GM19351 (cell line): ENCODE measurements around the gene HAGH.

Experiments used
- ATAC-seq: cut with Tn5 transposase; IDR thresholded peaks from one replicate; pipeline ENCODE4 v1.9.1; 2021; ENCODE audit warnings: mild to moderate bottlenecking, moderate library complexity; ENCODE audit not compliant: unreplicated experiment

Gene HAGH

DNA sequence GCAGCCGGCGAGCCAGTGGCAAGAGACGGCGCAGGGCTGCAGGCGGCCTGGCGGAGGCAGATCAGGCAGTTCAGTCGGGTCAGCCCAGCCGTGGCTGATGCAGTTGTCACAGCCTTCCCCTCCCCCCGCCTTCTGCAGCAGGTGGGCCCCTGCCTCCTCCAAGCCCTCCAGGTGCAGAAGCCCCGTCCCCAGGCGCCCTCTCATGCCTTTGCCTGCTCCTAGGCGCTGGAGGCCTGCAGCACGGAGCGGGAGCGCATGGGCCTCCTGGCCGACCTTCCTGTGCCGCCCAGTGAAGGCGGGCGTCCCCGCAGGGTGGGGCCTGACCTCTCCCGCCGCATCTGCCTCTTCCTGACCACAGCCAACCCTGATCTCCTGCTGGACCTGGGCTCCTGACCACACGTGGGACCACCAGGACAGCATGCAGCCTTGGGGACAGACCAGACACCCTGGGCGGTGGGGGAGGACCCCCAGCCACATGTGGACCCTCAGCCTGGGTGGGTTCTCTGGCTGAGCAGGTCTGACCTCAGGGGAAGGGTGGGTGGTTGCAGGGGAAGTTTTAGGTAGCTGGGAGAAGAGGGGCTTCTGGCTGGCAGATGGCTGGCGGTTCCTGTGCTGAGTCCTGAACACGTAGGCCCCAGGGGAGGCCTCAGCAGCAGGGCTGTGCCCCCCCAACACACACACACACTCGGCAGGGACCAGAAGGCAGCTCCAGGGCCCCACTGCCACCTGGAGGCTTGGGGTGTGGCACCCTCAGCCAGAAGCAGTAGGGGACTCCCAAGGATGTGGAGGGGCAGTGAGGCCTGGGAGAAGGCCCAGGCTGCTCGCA lies 50.6 kb downstream of the HAGH start:
- no peak for ATAC-seq

DNA sequence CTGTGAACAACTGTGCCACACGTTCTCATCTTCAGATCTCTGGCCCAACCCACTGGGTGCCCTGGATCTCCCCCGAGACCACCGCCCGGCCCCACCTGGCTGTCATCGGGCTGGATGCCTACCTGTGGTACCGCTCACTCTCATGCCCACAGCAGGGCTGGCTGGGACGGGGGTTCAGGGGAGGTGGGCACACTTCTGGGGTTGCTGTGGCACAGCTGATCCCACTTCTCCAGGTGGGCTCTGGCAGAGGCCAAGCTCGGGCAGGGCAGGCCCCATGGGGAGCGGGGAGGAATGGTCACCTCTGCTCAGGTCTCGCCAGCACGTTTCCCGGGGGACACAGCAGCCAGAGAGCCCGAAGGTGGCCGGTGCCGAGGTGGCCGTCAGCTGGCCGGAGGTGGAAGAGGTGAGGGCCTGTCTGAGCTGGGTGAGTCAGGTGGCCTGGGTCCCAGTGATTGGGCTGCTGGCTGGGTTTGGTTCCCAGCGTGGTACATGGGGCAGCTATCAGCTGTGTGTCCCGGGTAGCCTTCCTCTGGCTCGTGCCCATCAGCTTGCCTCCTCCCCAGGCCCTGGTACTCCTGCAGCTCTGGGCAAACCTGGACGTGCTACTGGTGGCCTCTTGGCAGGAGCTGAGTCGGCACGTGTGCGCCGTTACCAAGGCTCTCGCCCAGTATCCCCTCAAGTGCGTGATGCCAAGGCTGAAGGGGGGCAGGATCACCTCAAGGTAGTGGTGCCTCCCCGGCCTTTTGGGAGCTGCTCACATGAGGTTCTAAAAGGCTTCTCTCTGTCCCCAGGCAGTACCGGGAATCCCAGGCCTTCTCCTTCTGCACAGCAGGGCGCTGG lies 51.4 kb downstream of the HAGH start:
- ATAC-seq, result no peak

DNA sequence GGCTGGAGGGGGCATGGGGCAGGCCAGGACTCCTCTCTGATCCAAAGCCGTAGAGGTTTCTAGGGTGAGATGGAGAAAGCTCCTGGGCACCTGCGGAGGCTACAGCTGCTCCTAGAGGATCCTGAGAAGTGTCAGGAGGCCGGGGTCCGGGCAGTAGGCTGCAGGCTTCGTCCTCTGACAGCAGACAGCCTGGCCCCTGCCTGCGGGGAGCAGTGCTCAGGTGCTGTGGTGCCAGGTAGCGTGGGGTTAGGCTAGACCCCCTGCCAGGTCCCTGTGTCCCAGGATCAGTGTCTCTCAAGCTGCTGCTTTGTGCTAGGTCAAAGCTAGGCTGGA lies 52.2 kb downstream of the HAGH start:
- no peak for ATAC-seq

DNA sequence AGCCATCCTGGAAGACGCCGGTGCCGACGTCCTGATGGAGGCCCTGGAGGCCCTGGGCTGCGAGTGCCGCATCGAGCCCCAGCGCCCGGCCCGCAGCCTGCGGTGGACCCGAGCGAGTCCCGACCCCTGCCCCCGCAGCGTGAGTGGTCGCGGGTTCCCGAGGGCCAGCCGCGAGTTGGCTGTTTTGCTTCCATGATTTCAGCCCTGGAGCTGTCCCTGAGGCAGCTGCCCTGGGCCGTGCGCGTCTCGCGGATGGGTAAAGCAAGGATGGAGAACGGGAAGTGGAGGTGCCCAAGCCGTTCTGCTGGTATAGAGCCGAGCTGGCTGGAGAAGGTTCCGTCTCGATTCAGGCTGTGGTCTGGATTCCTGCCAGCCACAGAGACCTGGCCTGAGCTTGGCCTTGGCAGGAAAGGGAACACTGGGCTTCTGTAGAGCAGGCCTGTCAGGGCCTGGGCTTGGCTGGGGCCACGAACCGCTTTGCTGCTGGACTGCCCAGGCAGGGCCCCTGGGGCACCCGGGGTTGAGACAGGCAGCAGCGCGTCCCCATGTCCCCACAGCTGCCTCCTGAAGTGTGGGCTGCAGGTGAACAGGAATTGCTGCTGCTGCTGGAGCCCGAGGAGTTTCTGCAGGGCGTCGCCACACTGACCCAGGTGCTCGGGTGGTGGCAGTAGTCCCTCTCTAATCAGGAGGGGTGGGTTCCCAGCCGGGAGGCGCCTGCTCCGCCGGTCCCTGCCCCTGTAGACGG lies 52.8 kb downstream of the HAGH start:
- ATAC-seq, result no peak

DNA sequence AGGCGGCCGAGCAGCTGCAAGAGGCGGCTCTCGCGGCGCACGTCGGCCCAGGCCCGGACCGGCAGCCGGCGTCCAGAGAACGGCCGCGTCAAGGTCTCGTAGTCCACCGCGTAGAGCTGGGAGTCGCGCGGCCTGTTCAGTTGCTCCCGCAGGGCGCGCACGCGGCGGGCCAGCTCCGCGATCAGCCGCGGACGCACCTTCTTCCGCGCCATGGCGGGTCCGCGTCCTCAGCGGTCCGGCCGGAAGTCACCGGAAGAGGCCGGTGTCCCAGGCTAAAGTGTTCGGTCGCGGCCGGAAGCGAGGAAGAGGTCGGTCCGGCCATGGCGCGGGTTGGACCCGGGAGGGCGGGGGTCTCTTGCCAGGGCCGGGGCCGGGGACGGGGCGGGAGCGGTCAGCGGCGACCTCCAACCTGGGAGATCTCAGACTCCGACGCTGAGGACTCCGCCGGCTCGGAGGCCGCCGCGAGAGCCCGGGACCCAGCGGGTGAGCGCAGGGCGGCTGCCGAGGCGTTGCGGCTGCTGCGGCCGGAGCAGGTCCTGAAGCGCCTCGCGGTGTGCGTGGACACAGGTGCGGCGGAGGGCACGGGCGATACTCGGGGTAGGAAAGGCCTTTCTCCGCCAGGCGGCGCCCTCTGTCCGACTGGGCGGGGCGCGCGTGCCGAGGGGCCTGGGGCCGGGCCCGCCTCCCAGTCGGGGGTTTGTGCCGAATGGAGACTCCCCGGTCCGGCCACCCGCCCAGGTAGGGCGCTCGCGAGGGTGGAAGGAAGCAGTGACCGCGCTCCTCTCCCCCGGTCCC lies 53.5 kb downstream of the HAGH start, which contains the start of gene MRPS34:
Gene MRPS34, minus strand, starts transcription at position 227 of the 795 bp plus-strand sequence. Its CDS starts 15 bp downstream, at position 212.
- ATAC-seq, result peak; percentile 57

DNA sequence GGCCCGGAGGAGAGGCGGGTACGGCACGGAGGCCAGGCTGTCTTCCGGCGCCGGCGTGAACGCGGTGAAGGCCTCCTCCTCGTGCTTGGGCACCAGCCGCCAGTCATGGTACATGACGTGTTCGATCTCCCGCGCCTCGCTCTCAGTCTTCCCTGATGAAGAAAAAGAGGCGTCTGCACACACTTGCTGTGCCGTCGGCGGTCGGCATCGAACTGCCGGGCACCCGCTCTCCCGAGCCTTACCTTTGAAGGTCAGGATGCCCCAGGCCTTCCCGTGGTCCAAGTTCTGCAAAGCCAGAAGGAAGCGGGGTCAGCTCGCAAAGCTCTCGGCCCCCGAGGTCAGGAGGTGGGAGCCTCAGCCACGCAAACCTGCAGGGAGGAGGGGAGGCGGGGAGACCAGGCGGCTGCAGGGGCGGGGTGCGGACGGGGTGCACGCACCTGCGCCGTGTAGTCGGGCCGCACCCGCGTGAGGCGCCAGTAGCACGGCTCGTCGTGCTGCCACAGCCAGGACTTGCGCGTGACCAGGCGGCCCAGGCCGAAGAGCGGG lies 54.2 kb downstream of the HAGH start, which contains the start of gene EME2:
Gene EME2, plus strand, starts transcription at position 449 of the 546 bp plus-strand sequence. CDS start 418 bp downstream, outside the sequence.
- peak; percentile 6 for ATAC-seq

DNA sequence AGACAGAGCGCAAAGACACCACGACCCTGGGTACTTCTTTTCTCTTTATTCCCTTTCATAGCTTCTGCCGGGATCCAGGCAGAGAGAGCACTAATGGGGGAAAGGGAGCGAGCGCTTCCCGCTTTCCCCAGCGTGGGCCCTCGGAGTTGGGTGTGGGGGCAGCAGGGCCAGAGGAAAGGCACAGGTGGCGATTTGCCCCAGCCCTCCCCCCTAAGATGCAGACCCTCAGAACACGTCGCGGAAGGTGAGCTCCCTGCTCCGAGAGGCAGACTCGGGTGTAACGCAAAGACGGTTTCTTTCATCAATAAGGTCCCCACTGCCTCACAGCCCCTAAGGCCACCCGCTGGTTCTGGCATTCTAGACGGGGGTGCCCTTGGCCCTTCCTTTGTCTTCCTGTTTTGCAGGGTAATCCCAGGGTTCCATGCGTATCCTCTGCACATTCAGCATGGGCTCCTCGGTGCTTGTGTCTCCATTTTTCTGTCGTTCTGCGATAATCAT lies 54.7 kb downstream of the HAGH start:
- no peak for ATAC-seq

DNA sequence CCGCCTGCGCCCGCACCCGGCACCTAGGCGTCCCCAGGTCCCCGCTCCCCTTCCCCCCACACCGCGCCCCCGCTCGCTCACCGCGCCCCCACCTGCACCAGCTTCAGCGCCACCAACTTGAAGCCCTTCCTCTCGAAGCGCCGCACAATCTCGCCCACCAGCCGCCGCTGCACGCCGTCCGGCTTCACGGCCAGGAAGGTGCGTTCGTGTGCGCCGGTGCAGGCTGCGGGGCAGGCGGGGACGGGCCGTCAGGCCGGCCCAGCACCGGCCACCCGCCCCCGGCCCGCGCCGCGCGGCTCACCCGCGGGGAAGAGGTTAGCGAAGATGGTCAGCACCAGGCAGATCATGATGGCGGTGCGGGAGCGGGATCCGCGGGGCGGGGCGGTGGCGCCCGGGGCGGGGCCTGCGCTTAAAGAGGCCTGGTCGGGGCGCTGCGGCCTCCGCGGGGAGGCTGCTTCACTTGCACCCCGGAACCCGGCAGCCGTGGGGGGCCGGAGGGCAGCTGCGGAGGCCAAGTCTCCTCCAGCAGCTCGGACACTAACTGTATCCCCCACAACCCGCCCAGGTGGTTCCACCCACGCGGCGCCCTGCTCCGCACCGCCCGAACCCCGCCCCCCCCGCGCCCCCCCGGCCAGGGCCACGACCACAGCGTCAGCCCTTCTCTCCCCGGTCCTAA lies 55.3 kb downstream of the HAGH start, which contains the start of gene NME3:
Gene NME3, minus strand, starts transcription at position 356 of the 676 bp plus-strand sequence. Its CDS starts 9 bp downstream, at position 347.
- ATAC-seq, result no peak

DNA sequence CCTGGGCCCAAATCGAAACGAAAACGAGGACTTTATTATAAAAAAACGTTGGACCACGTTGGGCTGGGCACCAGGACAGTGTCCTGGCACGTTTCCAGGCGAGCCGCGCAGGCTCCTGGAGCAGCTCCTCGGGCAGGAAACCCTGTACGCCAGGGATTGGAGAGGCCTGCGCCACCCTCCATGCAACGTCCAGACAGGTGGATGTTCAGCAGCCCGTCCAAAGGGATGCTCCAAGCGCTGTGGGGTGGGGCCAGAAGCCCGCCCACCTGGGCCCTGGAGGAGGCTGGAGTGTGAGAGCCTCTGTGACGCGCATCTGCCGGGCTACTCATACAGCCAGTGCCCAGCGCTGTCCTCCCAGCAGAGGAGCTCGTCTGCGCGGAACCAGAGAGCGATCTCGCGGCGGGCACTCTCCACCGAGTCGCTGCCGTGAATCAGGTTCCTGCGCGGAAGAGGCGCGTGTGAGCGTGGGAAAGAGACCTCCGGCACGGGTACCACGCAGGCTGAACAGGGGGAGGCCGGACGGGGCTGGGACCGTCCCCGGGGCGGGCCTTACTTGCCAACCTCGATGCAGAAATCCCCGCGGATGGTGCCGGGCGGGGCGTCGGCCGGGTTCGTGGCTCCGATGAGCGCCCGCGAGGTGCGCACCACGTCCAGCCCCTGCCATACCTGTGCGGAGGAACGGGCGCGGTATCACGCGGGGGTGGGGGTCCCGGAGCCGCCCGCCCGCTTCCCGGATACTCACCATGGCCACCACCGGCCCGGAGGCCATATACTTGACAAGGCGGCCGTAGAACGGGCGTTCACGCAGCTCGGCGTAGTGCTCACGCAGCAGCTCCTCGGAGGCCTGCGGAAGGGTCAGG lies 56.1 kb downstream of the HAGH start:
- no peak for ATAC-seq

DNA sequence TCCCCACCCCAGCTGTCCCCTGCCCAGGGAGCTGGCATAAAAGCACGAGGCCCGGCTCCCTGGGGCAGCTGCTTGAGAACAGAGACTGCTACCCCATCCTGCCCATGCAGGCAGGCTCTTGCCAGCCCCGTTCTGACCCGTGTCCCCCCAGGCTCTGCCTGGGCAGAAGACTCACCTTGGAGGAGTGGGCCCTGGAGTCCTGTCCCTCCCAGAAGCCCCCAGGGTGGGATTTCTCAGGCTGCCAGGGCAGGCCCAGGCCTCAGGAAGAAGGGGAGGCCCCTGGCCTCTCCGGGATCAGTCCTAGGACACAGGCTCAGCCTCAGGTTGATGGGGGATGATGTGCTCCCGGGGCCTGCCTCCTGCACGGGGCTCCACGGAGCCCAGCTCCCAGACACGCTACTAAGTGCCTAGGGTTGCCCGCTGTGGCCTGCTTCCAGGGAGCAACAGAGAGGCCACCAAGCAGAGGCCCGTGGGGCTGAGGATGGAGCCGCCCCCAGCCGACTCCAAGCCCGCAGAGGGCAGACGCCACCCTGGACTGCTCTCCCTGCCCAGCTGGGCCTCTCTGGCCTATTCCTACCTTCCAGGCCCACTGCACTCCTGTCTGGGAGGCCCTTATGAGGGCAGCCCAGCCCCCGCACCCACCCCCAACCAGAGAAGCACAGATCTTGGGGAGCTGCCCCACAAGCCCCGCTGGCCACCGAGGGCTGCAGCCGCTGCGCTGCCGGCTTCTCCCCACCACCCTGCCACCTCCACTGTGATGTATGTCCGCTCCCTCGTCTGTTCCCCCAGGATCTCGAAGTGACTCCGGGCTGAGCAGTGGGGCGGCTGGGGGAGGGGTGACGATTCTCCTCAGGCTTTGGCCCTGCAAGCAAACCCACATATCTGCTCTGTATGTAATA lies 57.0 kb downstream of the HAGH start:
- ATAC-seq, result no peak

DNA sequence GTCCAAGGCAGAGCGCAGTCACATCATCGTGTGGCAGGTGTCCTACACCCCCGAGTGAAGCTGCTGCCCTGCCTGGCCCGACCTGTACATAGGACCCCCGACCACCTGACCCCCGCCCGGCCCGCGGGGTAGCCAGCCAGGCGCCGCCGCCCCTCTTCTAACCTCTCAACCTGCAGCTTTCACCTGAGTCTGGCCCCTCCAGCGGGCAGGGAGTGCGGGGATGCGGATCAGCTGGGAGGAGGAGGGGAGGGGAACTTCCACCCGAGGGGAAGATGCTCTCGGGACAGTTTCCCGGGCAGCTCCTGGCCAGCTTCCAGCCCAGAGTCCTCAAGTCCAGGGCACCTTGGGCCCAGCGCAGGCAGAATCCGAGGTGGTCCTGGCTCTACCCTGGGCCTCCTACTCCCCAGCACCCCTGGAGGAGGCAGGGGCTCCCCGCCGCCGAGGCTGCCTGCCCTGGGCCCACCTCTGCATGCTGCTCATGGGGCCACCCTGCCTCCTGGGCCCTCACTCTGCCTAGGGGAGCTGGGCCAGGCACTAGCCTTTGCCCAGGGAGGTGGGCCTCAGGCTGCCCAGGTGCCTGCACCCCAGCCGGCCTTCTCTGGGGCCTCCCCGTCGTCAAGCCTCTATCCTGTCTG lies 57.7 kb downstream of the HAGH start:
- ATAC-seq, result no peak

DNA sequence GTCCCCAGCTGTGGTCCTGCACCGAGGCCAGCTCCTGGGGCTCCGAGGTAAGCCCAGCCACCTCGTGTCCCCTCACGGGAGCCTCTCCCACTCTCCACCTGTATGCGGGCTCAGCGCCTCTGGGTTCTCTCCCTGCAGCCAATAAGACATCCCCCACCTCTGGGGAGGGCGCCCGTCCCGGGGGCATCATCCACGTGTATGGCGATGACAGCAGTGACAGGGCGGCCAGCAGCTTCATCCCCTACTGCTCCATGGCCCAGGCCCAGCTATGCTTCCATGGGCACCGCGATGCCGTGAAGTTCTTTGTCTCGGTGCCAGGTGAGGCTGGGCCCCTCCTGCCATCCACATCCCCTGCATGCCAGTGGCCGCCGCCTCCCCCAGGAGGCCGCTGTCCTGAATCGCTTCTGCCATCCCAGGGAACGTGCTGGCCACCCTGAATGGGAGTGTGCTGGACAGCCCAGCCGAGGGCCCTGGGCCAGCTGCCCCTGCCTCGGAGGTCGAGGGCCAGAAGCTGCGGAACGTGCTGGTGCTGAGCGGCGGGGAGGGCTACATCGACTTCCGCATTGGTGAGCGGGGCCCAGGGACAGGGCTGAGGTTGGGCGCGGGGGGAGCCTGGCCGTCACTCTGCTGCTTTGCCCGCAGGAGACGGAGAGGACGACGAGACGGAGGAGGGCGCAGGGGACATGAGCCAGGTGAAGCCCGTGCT lies 58.4 kb downstream of the HAGH start:
- no peak for ATAC-seq

DNA sequence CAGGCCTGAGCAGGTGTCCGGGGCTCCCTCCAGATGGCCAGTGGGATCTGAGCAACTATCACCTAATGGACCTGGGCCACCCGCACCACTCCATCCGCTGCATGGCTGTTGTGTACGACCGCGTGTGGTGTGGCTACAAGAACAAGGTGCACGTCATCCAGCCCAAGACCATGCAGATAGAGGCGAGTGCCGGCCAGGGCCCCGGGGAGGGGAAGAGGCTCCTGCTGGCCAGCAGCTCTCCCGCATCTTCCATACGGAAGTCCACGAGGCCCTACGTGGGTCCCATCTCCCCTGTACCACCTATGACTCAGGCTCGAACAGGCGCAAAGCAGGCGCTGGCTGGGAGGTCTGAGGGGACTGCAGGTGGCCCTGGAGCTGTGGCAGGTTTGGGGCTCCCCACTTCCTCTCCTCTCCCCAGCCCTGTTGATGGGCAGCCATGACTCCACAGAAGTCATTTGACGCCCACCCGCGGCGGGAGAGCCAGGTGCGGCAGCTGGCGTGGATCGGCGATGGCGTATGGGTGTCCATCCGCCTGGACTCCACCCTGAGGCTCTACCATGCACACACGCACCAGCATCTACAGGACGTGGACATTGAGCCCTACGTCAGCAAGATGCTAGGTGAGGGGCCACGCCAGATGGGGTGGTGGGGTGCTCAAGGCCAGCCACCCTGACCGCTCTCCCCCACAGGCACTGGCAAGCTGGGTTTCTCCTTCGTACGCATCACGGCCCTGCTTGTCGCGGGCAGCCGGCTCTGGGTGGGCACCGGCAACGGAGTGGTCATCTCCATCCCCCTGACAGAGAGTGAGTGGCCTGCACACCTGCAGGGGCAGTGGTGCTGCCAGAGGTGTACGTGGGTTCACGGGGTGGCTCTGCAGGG lies 59.3 kb downstream of the HAGH start:
- ATAC-seq, result no peak

DNA sequence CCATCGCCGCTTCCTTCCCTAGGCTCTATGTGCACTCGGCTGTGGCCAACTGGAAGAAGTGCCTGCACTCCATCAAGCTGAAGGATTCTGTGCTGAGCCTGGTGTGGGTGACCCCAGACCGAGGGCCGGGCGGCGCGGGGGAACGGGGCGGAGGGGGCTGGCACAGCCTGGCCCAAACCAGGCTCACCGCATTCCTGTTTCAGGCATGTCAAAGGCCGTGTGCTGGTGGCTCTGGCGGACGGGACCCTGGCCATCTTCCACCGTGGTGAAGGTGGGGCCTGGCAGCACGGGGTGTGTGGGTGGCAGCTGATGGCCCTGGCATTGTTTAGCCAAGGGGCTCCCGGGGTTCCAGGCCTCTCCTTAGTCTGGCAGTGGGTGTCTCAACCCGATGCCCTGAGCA lies 59.9 kb downstream of the HAGH start:
- no peak for ATAC-seq

DNA sequence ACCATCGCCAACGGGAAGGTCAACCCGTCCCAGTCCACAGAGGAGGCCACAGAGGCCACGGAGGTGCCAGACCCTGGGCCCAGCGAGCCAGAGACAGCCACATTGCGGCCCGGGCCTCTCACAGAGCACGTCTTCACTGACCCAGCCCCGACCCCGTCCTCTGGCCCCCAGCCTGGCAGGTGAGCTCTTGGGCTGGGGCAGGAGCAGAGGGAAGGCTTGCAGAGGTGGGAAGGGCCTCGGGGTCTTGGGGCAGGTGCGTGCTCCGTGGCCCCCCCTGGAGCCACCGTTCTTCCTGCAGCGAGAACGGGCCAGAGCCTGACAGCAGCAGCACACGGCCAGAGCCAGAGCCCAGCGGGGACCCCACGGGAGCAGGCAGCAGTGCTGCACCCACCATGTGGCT lies 60.4 kb downstream of the HAGH start:
- ATAC-seq, result no peak
